Gastroesophageal sphincter (tissue), 4 donors: Measurements from ENCODE around the gene AFF3. TPM values are rescaled to one million over a fixed set of nuclear protein-coding genes. Genes with fewer than 3 reads are reported as not detected.
A peak's percentile ranks its signal among the peaks of the same experiment; 100 is the strongest.

Experiments used
- ATAC-seq: fragments of 150-250 bp; one replicate; pipeline ENCODE4 v1.9.1; 2016; ENCODE audit warnings: mild to moderate bottlenecking, moderate library complexity
- H3K27ac ChIP-seq, 4 donors: fragments of 200-600 bp; sonication (generic) in 3 of 4; 1 replicate in 3 of 4; 2 replicates in 1 of 4; pipeline ENCODE4 v1.5.1; 2016 to 2019
- H3K27me3 ChIP-seq: fragments of 200-600 bp; sonication (generic); one replicate; pipeline ENCODE4 v1.5.1; 2019
- H3K36me3 ChIP-seq, 2 donors: fragments of 200-600 bp; sonication (generic); one replicate each; pipeline ENCODE4 v1.5.1; 2019; ENCODE audit warnings: control low read depth in 1 of 2
- H3K4me1 ChIP-seq, 3 donors: fragments of 200-600 bp; sonication (generic); 1 replicate in 2 of 3; 2 replicates in 1 of 3; pipeline ENCODE4 v1.5.1; 2016 to 2019; ENCODE audit warnings: control low read depth in 2 of 3
- H3K4me3 ChIP-seq, 2 donors: fragments of 200-600 bp; sonication (generic); one replicate each; pipeline ENCODE4 v1.5.1; 2019; ENCODE audit warnings: mild to moderate bottlenecking in 1 of 2, moderate library complexity in 1 of 2
- H3K9me3 ChIP-seq, 3 donors: fragments of 200-600 bp; sonication (generic); one replicate each; pipeline ENCODE4 v1.5.1; 2017 to 2019; ENCODE audit warnings: control low read depth in 2 of 3
- EP300 ChIP-seq: sonication (generic); formaldehyde crosslinking; IDR thresholded peaks from one replicate; pipeline ENCODE4 v1.6.1; 2017; ENCODE audit warnings: antibody characterized with exemption, mild to moderate bottlenecking
- POLR2A ChIP-seq, 2 donors: fragments of 450-650 bp; IDR thresholded peaks; one replicate each; pipeline ENCODE4 v1.6.1; 2017; ENCODE audit warnings: antibody characterized with exemption in 2 of 2, mild to moderate bottlenecking in 2 of 2, moderate library complexity in 1 of 2
- POLR2AphosphoS5 ChIP-seq: sonication (generic); formaldehyde crosslinking; IDR thresholded peaks from one replicate; pipeline ENCODE4 v1.6.1; 2017; ENCODE audit warnings: antibody characterized with exemption
- whole genome bisulfite sequencing, 2 donors: methylation state at CpG; one replicate each; pipeline ENCODE4 v1.1.5; 2018; ENCODE audit warnings: low coverage in 1 of 2; 5-methylcytosine and 5-hydroxymethylcytosine counted together
- total RNA-seq, 4 donors: library from RNA; depleted of rRNA; stranded (reverse); fragments of >200 nt; gene quantifications; one replicate each; pipeline ENCODE4 v1.1.0, GENCODE V29; 2016
- TF ChIP-seq, protein P1 (sequence below), 4 experiments: fragments of 200-600 bp in 2 of 4; fragments of 450-650 bp in 2 of 4; sonication (generic) in 1 of 4; IDR thresholded peaks; one replicate each; pipeline ENCODE4 v1.5.1; 2017 to 2019; ENCODE audit warnings: antibody characterized with exemption in 4 of 4, mild to moderate bottlenecking in 2 of 4, moderate library complexity in 2 of 4

The AFF3 gene
- total RNA-seq, 4 donors from 2014 or later, result 15.4 to 74.8 (median 37.7) TPM

DNA sequence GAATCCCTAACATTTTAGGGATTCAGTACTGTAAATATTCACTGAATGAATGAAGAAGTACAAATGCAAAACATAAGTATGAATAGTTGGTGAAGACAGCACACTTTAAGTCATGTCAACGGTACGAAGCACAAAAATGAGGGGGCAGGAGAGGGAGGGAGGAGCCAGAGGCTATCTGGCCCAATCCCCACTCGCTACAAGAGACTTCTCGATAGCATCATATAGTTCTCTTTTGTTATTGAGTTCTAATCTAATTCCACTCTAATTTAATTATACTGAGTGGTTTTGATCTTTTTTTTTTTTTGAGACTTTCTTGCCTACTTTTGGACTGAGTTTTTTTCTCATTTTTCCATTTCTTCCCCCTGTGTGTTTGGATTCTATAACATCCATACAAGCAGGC, 500.4 kb downstream of the AFF3 start:
- Histone ChIP-seq H3K4me3 (no peak overlapping the region), H3K36me3 (no peaks in the 10 kb centered on the region), H3K9me3 (no peaks in the 10 kb centered on the region), H3K27me3 (no peaks in the 10 kb centered on the region), H3K4me1 (peaks cover 0 to 37% (median 13%) of the 10 kb centered on the region in 3 donors), H3K27ac (no peak overlapping the region)
- no peak for ATAC-seq
- TF ChIP-seq POLR2A (IDR thresholded peaks at IDR 0.05) (no peak), POLR2AphosphoS5 (no peak), EP300 (no peak)
- TF ChIP-seq, protein P1, sequence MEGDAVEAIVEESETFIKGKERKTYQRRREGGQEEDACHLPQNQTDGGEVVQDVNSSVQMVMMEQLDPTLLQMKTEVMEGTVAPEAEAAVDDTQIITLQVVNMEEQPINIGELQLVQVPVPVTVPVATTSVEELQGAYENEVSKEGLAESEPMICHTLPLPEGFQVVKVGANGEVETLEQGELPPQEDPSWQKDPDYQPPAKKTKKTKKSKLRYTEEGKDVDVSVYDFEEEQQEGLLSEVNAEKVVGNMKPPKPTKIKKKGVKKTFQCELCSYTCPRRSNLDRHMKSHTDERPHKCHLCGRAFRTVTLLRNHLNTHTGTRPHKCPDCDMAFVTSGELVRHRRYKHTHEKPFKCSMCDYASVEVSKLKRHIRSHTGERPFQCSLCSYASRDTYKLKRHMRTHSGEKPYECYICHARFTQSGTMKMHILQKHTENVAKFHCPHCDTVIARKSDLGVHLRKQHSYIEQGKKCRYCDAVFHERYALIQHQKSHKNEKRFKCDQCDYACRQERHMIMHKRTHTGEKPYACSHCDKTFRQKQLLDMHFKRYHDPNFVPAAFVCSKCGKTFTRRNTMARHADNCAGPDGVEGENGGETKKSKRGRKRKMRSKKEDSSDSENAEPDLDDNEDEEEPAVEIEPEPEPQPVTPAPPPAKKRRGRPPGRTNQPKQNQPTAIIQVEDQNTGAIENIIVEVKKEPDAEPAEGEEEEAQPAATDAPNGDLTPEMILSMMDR (IDR thresholded peaks at IDR 0.05), result no peak
- 91 to 93% methylated on average over 4 of the region's 4 CpGs for WGBS, 2 donors

DNA sequence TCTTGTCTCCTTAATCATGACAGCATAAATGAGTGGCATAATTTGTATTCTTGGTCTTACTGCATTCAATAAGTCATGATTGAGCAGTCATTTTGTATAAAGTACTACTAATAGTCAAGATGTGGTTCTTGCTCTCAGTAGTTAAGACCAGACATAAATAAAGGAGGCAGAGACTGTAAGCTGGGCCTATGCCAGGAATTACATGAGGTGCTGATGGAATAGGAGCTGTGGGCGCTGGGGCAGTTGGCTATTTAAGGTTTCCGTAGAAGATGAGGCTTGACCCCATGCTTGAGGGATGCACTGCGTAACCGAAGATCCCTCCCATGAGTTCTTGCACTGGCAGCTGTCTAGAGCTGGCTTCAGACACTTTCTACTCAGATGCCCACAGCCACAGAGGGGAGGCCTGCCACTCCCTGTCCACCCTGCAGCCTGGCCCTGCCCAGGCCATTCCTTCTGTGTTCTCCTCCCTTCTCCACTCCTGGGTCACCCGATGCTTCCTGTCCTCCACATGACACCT, 501.7 kb downstream of the AFF3 start:
- TF ChIP-seq POLR2AphosphoS5 (no peak), POLR2A (IDR thresholded peaks at IDR 0.05) (no peak), EP300 (no peak)
- TF ChIP-seq, protein P1 (IDR thresholded peaks at IDR 0.05), result no peak
- Histone ChIP-seq H3K27ac (no peak overlapping the region), H3K36me3 (no peaks in the 10 kb centered on the region), H3K4me3 (no peak overlapping the region), H3K4me1 (peaks cover 0 to 50% (median 17%) of the 10 kb centered on the region in 3 donors), H3K27me3 (no peaks in the 10 kb centered on the region), H3K9me3 (no peaks in the 10 kb centered on the region)
- WGBS, 2 donors, result 48 to 76% methylated on average over 4 to 5 of the region's 5 CpGs
- no peak for ATAC-seq

DNA sequence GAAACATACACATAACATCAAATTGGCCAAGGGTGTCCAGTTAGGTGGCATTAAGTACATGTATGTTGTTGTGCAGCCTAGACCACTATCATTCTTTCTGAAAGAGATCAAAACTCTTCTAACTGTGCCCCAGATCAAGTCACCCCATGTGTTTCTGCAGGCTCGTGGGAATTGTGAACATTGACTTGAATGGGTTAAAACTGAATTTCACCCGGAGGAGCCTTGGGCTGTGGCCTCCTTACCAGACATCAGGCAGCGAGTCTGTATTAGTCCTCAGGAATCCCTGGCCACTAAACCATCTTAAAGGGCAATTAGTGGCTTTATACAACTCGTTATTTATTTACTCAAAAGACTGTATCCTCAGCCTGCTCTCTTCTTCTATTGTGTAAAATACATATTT, 503.6 kb downstream of the AFF3 start:
- no peaks in the 10 kb centered on the region for H3K9me3 ChIP-seq
- no peak overlapping the region for H3K27ac ChIP-seq
- H3K36me3 ChIP-seq, result no peaks in the 10 kb centered on the region
- no peak for ATAC-seq
- TF ChIP-seq POLR2AphosphoS5 (no peak), EP300 (no peak), POLR2A (IDR thresholded peaks at IDR 0.05) (no peak)
- TF ChIP-seq, protein P1 (IDR thresholded peaks at IDR 0.05), result no peak
- 71 to 83% methylated on average over 4 of the region's 4 CpGs for WGBS, 2 donors
- H3K4me3 ChIP-seq, result no peak overlapping the region
- H3K27me3 ChIP-seq, result no peaks in the 10 kb centered on the region
- H3K4me1 ChIP-seq, result peaks cover 0 to 38% (median 6%) of the 10 kb centered on the region in 3 donors

DNA sequence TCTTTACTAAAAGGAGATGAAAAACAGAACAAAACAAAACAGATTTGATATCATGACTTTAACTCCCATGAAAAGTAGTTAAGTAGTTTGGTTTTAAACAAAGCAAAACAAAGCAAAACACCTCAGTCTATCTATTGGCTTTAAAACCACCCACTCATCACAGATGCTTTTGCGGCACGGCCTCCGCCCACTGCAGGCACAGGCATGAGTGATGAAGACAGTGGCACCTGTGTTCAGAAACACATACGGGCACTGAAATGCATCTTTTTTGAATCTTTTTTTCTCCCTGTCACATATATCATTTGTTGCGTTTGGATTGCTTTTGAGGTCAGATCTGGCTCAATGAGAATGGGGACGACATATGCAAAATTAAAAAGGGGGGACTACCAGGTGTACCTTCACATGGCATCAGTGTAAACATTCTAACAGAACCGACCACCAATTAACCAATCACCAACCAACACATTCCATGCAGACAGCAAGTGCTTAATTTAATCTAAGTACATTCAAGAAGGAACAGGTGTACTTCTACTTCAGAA, 505.2 kb downstream of the AFF3 start:
- WGBS, 2 donors, result 64 to 79% methylated on average over 4 to 7 of the region's 7 CpGs

More for the DNA sequence above, 505.2 kb downstream of the AFF3 start:
- H3K27ac ChIP-seq, result peak overlapping the region in 2 of 4 donors; percentile 32 to 65
- H3K4me3 ChIP-seq, result no peak overlapping the region
- ATAC-seq, result no peak
- no peaks in the 10 kb centered on the region for H3K27me3 ChIP-seq
- no peaks in the 10 kb centered on the region for H3K36me3 ChIP-seq
- H3K9me3 ChIP-seq, result no peaks in the 10 kb centered on the region
- H3K4me1 ChIP-seq, result peaks cover 0 to 32% (median 4%) of the 10 kb centered on the region in 3 donors
- TF ChIP-seq, protein P1 (IDR thresholded peaks at IDR 0.05), result no peak
- TF ChIP-seq POLR2AphosphoS5 (no peak), POLR2A (IDR thresholded peaks at IDR 0.05) (no peak), EP300 (no peak)
